Endothelial cell of umbilical vein (primary cell): ENCODE measurements around the gene VMP1. TPM values are rescaled to one million over a fixed set of nuclear protein-coding genes. Genes with fewer than 3 reads are reported as not detected.

Experiments
- BruUV-seq: library from RNA; stranded (reverse); fragments of 400-500 nt; replicated peaks from 2 replicates; lab custom pipeline; 2021; lab: Mats Ljungman, UMichigan
- CTCF ChIA-PET: fragments of 300-600, 350-600 bp; sonication (Branson Sonifier 250); formaldehyde crosslinking; loops from one replicate; lab custom pipeline; 2021; ENCODE audit warnings: antibody characterized with exemption, inconsistent platforms; lab: Charles Lee
- POLR2A ChIA-PET: fragments of 300-600, 350-600 bp; sonication (Branson Sonifier 250); formaldehyde crosslinking; loops from one replicate; lab custom pipeline; 2021; ENCODE audit warnings: antibody characterized with exemption, inconsistent platforms; lab: Charles Lee
- DNase-seq: peaks from one replicate; pipeline ENCODE4 v3.0.0-alpha.2; 2011; ENCODE audit warnings: low read depth, low spot score
- FAIRE-seq: peaks from 2 replicates; lab custom pipeline; 2011; peaks lifted over from hg19 to GRCh38; lab: Jason Lieb, UNC
- H2AFZ ChIP-seq: 2 replicates; pipeline ENCODE4 v1.6.0; 2012; ENCODE audit warnings: low read depth, low read length, control low read depth, inconsistent platforms
- H3K27ac ChIP-seq: 2 replicates; pipeline ENCODE4 v1.5.1; 2011; ENCODE audit warnings: low read depth, mild to moderate bottlenecking, control low read depth, low read length, moderate library complexity; ENCODE audit not compliant: insufficient read depth
- H3K27me3 ChIP-seq, 2 experiments: 2 replicates each; pipeline versions ENCODE4 v1.6.0 to v1.6.1; 2011; ENCODE audit warnings: low read length in 2 of 2, mixed read lengths in 1 of 2; ENCODE audit not compliant: control insufficient read depth in 2 of 2, insufficient read depth in 2 of 2
- H3K36me3 ChIP-seq, 2 experiments: 2 replicates in 1 of 2; 3 replicates in 1 of 2; pipeline ENCODE4 v1.5.1; 2011; ENCODE audit warnings: low read length in 2 of 2, mild to moderate bottlenecking in 1 of 2, moderate library complexity in 1 of 2; ENCODE audit not compliant: control insufficient read depth in 2 of 2, insufficient read depth in 2 of 2; ENCODE audit errors: extremely low read depth in 1 of 2
- H3K4me1 ChIP-seq: 3 replicates; pipeline ENCODE4 v1.5.1; 2011; ENCODE audit warnings: mild to moderate bottlenecking, low read length; ENCODE audit not compliant: control insufficient read depth, insufficient read depth; ENCODE audit errors: extremely low read depth
- H3K4me2 ChIP-seq: 2 replicates; pipeline ENCODE4 v1.6.1; 2011; ENCODE audit warnings: low read length, control low read depth, mixed read lengths; ENCODE audit not compliant: insufficient read depth
- H3K4me3 ChIP-seq, 3 experiments: fragments of 200-600 bp in 1 of 3; sonication (generic), shearing (Covaris generic) in 1 of 3; replicated peaks in 1 of 3; 2 replicates each; pipeline ENCODE4 v1.5.1; 2011 to 2016; ENCODE audit warnings: control low read depth in 3 of 3, low read length in 3 of 3, mild to moderate bottlenecking in 2 of 3, inconsistent platforms in 1 of 3, low read depth in 1 of 3, moderate library complexity in 1 of 3; ENCODE audit not compliant: insufficient read depth in 1 of 3
- H3K79me2 ChIP-seq: 2 replicates; pipeline ENCODE4 v1.6.0; 2012; ENCODE audit warnings: low read length, inconsistent platforms; ENCODE audit not compliant: control insufficient read depth, insufficient read depth
- H3K9ac ChIP-seq: replicated peaks from 2 replicates; pipeline ENCODE3; 2011; ENCODE audit warnings: low read length, control low read depth; ENCODE audit not compliant: insufficient read depth; ENCODE audit errors: extremely low read depth
- H3K9me1 ChIP-seq: replicated peaks from 3 replicates; pipeline ENCODE4 v1.6.0; 2011; ENCODE audit warnings: mild to moderate bottlenecking, low read length; ENCODE audit not compliant: control insufficient read depth, insufficient read depth; ENCODE audit errors: extremely low read depth
- H3K9me3 ChIP-seq: replicated peaks from 2 replicates; pipeline ENCODE4 v1.5.1; 2012; ENCODE audit warnings: low read length, inconsistent platforms; ENCODE audit not compliant: control insufficient read depth, insufficient read depth
- H4K20me1 ChIP-seq: replicated peaks from 2 replicates; pipeline ENCODE3; 2011; ENCODE audit warnings: mild to moderate bottlenecking, low read length; ENCODE audit not compliant: control insufficient read depth, insufficient read depth; ENCODE audit errors: extremely low read depth
- CTCF ChIP-seq, 2 donors: IDR thresholded peaks; 1 replicate in 1 of 2; 2 replicates in 1 of 2; pipeline ENCODE4 v1.5.1; 2011; ENCODE audit warnings: low read length in 2 of 2, mild to moderate bottlenecking in 2 of 2, moderate library complexity in 2 of 2, control low read depth in 1 of 2, inconsistent platforms in 1 of 2, low read depth in 1 of 2; ENCODE audit not compliant: insufficient read depth in 1 of 2; ENCODE audit errors: extremely low read depth in 1 of 2
- EZH2 ChIP-seq: IDR thresholded peaks from 2 replicates; pipeline ENCODE4 v1.6.1; 2012; ENCODE audit warnings: borderline replicate concordance, low read depth, mild to moderate bottlenecking, moderate library complexity, low read length, inconsistent platforms; ENCODE audit not compliant: severe bottlenecking
- FOS ChIP-seq: IDR thresholded peaks from 2 replicates; pipeline ENCODE4 v1.6.1; 2011; ENCODE audit warnings: mild to moderate bottlenecking, low read length, moderate library complexity, borderline replicate concordance; ENCODE audit not compliant: insufficient read depth
- GATA2 ChIP-seq: IDR thresholded peaks from 2 replicates; pipeline ENCODE4 v1.7.0; 2011; ENCODE audit warnings: low read depth, mild to moderate bottlenecking, moderate library complexity, mixed read lengths, low read length; ENCODE audit not compliant: insufficient read length, insufficient read depth
- JUN ChIP-seq: IDR thresholded peaks from 2 replicates; pipeline ENCODE4 v1.6.1; 2011; ENCODE audit warnings: borderline replicate concordance, low read depth; ENCODE audit not compliant: insufficient read length, insufficient read depth
- MAX ChIP-seq: IDR thresholded peaks from 2 replicates; pipeline ENCODE4 v1.6.1; 2011; ENCODE audit not compliant: insufficient read depth, insufficient read length
- MYC ChIP-seq: IDR thresholded peaks from one replicate; pipeline ENCODE4 v1.6.1; 2011; ENCODE audit warnings: mild to moderate bottlenecking, low read depth, low read length
- POLR2A ChIP-seq: IDR thresholded peaks from 2 replicates; pipeline ENCODE4 v1.6.1; 2012; ENCODE audit warnings: low read depth, mild to moderate bottlenecking, control low read depth, low read length
- POLR2AphosphoS5 ChIP-seq: IDR thresholded peaks from 2 replicates; pipeline ENCODE4 v1.6.1; 2012; ENCODE audit warnings: low read depth, mild to moderate bottlenecking, control low read depth, low read length, moderate library complexity; ENCODE audit not compliant: insufficient read depth
- dilution Hi-C: fragments of 300-500 bp; cut with MboI; formaldehyde crosslinking; loops from one replicate; pipeline ENCODE4 v1.15.0; 2019; ENCODE audit warnings: low sequenced_read_pairs; ENCODE audit not compliant: extremely low pct_ligation_motif_present
- intact Hi-C: fragments of 100-400 bp; cut with micrococcal nuclease; formaldehyde crosslinking; loops from one replicate; pipeline ENCODE4 v1.10.0; 2022
- polyA plus RNA-seq, 4 experiments: library from polyadenylated mRNA; depleted of rRNA in 3 of 4; stranded (reverse) in 3 of 4; unstranded in 1 of 4; fragments of >200 nt; gene quantifications; 2 replicates each; pipeline versions ENCODE4 v1.2.1 to v1.2.3, GENCODE V29; 2011 to 2012; ENCODE audit warnings: missing spikeins in 1 of 4
- total RNA-seq: library from RNA; stranded (reverse); gene quantifications from 2 replicates; pipeline ENCODE4 v1.2.3, GENCODE V29; 2021

The VMP1 gene
- total and polyA plus RNA-seq, 2 donors (not counting 3 experiments of a cell fraction or from before 2014, with no cell fraction given) = 138 to 270 TPM

GRCh38 chr17:59714255-59714654, 6.8 kb downstream of the VMP1 start:
- BruUV-seq = no TSS peak
- DNase-seq (no peak), FAIRE-seq (peak; percentile 44)
- H3K4me2 ChIP-seq = no peak overlapping the region
- no peaks in the 10 kb centered on the region for H3K9me1 ChIP-seq
- H3K9ac ChIP-seq = no peak overlapping the region
- H3K79me2 ChIP-seq = peaks cover 85% of the 10 kb centered on the region
- no peaks in the 10 kb centered on the region for H3K36me3 ChIP-seq
- no peaks in the 10 kb centered on the region for H3K27me3 ChIP-seq
- H3K27ac ChIP-seq = no peak overlapping the region
- no peaks in the 10 kb centered on the region for H4K20me1 ChIP-seq
- no peaks in the 10 kb centered on the region for H3K9me3 ChIP-seq
- H3K4me1 ChIP-seq = peaks cover 3% of the 10 kb centered on the region
- no peak overlapping the region for H3K4me3 ChIP-seq
- dilution Hi-C loops (no loop called here), intact Hi-C loops (no loop called here)
- no peak for TF ChIP-seq JUN
- TF ChIP-seq EZH2 = no peak
- TF ChIP-seq POLR2AphosphoS5 = no peak
- no peak for TF ChIP-seq MYC
- TF ChIP-seq MAX = no peak
- TF ChIP-seq FOS = no peak
- no peak for TF ChIP-seq GATA2
- no peak for TF ChIP-seq POLR2A
- no peak for TF ChIP-seq CTCF (IDR thresholded peaks at IDR 0.05; ENCODE audit: extremely low read depth in 1 of 2, insufficient read depth in 1 of 2, low read depth in 1 of 2, low read length in 2 of 2)
- no peak overlapping the region for H2AFZ ChIP-seq
- ChIA-PET POLR2A (no interaction called here), CTCF (no interaction called here)
